Amygdala (tissue), 56 donors: ENCODE results near the gene CSMD2.

ENCODE experiments used
- DNase-seq, 56 donors: peaks; one replicate each; lab custom pipeline; 2025; lab: John Stamatoyannopoulos, UW

CSMD2 gene

GRCh38 chr1:33601751-33602150, 563.3 kb downstream of the CSMD2 start:
- DNase-seq = no peak

- DNase-seq = no peak
Observed at GRCh38 chr1:33599516-33600115, 565.4 kb downstream of the CSMD2 start.

GRCh38 chr1:33588726-33589125, 576.3 kb downstream of the CSMD2 start:
- no peak for DNase-seq

- no peak for DNase-seq
Observed at GRCh38 chr1:33586795-33587194, 578.2 kb downstream of the CSMD2 start.

- no peak for DNase-seq
Observed at GRCh38 chr1:33586106-33586505, 578.9 kb downstream of the CSMD2 start.

GRCh38 chr1:33583567-33583966, 581.5 kb downstream of the CSMD2 start:
- no peak for DNase-seq

- DNase-seq = no peak
Observed at GRCh38 chr1:33578557-33579448, 586.2 kb downstream of the CSMD2 start.

GRCh38 chr1:33577663-33578062, 587.4 kb downstream of the CSMD2 start:
- DNase-seq = no peak

- no peak for DNase-seq
Observed at GRCh38 chr1:33576821-33577599, 588.0 kb downstream of the CSMD2 start.

GRCh38 chr1:33575324-33575879, 589.6 kb downstream of the CSMD2 start:
- no peak for DNase-seq

- no peak for DNase-seq
Observed at GRCh38 chr1:33573661-33574060, 591.4 kb downstream of the CSMD2 start.

GRCh38 chr1:33572387-33572786, 592.6 kb downstream of the CSMD2 start:
- no peak for DNase-seq

GRCh38 chr1:33569331-33569730, 595.7 kb downstream of the CSMD2 start:
- no peak for DNase-seq

- DNase-seq = no peak
Observed at GRCh38 chr1:33563699-33564098, 601.3 kb downstream of the CSMD2 start.

- no peak for DNase-seq
Observed at GRCh38 chr1:33562563-33562962, 602.5 kb downstream of the CSMD2 start.

GRCh38 chr1:33561576-33561975, 603.5 kb downstream of the CSMD2 start:
- DNase-seq = no peak

GRCh38 chr1:33560680-33561079, 604.4 kb downstream of the CSMD2 start:
- DNase-seq = no peak

- DNase-seq = no peak
Observed at GRCh38 chr1:33548721-33549120, 616.3 kb downstream of the CSMD2 start.

GRCh38 chr1:33548319-33548718, 616.7 kb downstream of the CSMD2 start:
- DNase-seq = no peak

- no peak for DNase-seq
Observed at GRCh38 chr1:33547576-33547975, 617.5 kb downstream of the CSMD2 start.

- no peak for DNase-seq
Observed at GRCh38 chr1:33541966-33542365, 623.1 kb downstream of the CSMD2 start.
